Measurements from ENCODE around the gene TC2N.

TC2N gene

DNA sequence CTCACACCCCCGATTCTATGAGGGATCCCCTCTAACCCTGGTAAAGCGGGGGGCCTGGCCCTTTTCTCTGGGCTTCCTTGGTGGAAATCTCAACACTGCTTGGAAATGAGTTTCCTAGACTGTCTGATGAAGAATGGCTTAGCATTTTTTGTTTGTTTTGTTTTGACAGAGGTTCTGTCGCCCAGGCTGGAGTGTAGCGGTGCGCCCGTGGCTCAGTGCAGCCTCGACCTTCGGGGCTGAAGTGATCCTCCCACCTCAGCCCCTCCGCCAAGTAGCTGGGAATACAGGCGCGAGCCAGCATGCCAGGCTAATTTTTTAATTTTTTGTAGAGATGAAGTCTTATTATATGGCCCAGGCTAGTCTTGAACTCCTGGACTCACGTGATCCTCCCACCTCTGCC is 30.3 kb downstream of the TC2N start:
- Histone ChIP-seq H3K4me1 (ENCODE audit: insufficient read depth, low read length) (no peaks in the 10 kb centered on the region), H3K27me3 (ENCODE audit: insufficient read depth, low read length, poor library complexity) (no peaks in the 10 kb centered on the region), H3K9ac (ENCODE audit: low read depth, low read length) (no peak overlapping the region), H3K4me2 (ENCODE audit: insufficient read depth, low read length) (no peak overlapping the region), H3K36me3 (ENCODE audit: insufficient read depth, low read length) (no peaks in the 10 kb centered on the region), H3K27ac (ENCODE audit: low read length) (no peak overlapping the region), H4K20me1 (ENCODE audit: insufficient read depth, low read length) (no peaks in the 10 kb centered on the region), H3K4me3 (ENCODE audit: low read depth in 1 of 2, low read length in 2 of 2) (no peak overlapping the region), H3K79me2 (ENCODE audit: insufficient read depth, low read length) (no peaks in the 10 kb centered on the region), H3K9me3 (ENCODE audit: insufficient read depth, low read length, severe bottlenecking) (no peaks in the 10 kb centered on the region), H2AFZ (ENCODE audit: low read depth, low read length) (no peak overlapping the region)
- ATAC-seq (ENCODE audit: insufficient read depth, low read depth): no peak
- TF ChIP-seq, protein P1, sequence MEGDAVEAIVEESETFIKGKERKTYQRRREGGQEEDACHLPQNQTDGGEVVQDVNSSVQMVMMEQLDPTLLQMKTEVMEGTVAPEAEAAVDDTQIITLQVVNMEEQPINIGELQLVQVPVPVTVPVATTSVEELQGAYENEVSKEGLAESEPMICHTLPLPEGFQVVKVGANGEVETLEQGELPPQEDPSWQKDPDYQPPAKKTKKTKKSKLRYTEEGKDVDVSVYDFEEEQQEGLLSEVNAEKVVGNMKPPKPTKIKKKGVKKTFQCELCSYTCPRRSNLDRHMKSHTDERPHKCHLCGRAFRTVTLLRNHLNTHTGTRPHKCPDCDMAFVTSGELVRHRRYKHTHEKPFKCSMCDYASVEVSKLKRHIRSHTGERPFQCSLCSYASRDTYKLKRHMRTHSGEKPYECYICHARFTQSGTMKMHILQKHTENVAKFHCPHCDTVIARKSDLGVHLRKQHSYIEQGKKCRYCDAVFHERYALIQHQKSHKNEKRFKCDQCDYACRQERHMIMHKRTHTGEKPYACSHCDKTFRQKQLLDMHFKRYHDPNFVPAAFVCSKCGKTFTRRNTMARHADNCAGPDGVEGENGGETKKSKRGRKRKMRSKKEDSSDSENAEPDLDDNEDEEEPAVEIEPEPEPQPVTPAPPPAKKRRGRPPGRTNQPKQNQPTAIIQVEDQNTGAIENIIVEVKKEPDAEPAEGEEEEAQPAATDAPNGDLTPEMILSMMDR (IDR thresholded peaks at IDR 0.05; ENCODE audit: borderline replicate concordance, extremely low read depth, low read length, poor library complexity, severe bottlenecking): no peak
- no peak for TF ChIP-seq EZH2 (IDR thresholded peaks at IDR 0.05; ENCODE audit: borderline replicate concordance, low read depth, low read length, severe bottlenecking)
- DNase-seq: no peak

GRCh38 chr14:91835920-91836843 is 31.2 kb downstream of the TC2N start:
- Histone ChIP-seq H3K9ac (ENCODE audit: low read depth, low read length) (no peak overlapping the region), H3K4me2 (ENCODE audit: insufficient read depth, low read length) (no peak overlapping the region), H3K4me1 (ENCODE audit: insufficient read depth, low read length) (no peaks in the 10 kb centered on the region), H3K36me3 (ENCODE audit: insufficient read depth, low read length) (no peaks in the 10 kb centered on the region), H4K20me1 (ENCODE audit: insufficient read depth, low read length) (no peaks in the 10 kb centered on the region), H3K27me3 (ENCODE audit: insufficient read depth, low read length, poor library complexity) (no peaks in the 10 kb centered on the region), H3K9me3 (ENCODE audit: insufficient read depth, low read length, severe bottlenecking) (no peaks in the 10 kb centered on the region), H2AFZ (ENCODE audit: low read depth, low read length) (no peak overlapping the region), H3K27ac (ENCODE audit: low read length) (no peak overlapping the region), H3K4me3 (ENCODE audit: low read depth in 1 of 2, low read length in 2 of 2) (no peak overlapping the region), H3K79me2 (ENCODE audit: insufficient read depth, low read length) (no peaks in the 10 kb centered on the region)
- TF ChIP-seq, protein P1 (IDR thresholded peaks at IDR 0.05; ENCODE audit: borderline replicate concordance, extremely low read depth, low read length, poor library complexity, severe bottlenecking): no peak
- TF ChIP-seq EZH2 (IDR thresholded peaks at IDR 0.05; ENCODE audit: borderline replicate concordance, low read depth, low read length, severe bottlenecking): no peak
- DNase-seq (no peak), ATAC-seq (ENCODE audit: insufficient read depth, low read depth) (no peak)

GRCh38 chr14:91835197-91835919 is 32.0 kb downstream of the TC2N start:
- Histone ChIP-seq H3K27ac (ENCODE audit: low read length) (no peak overlapping the region), H3K79me2 (ENCODE audit: insufficient read depth, low read length) (no peaks in the 10 kb centered on the region), H3K4me1 (ENCODE audit: insufficient read depth, low read length) (no peaks in the 10 kb centered on the region), H3K9me3 (ENCODE audit: insufficient read depth, low read length, severe bottlenecking) (no peaks in the 10 kb centered on the region), H4K20me1 (ENCODE audit: insufficient read depth, low read length) (no peaks in the 10 kb centered on the region), H3K27me3 (ENCODE audit: insufficient read depth, low read length, poor library complexity) (no peaks in the 10 kb centered on the region), H3K4me3 (ENCODE audit: low read depth in 1 of 2, low read length in 2 of 2) (no peak overlapping the region), H2AFZ (ENCODE audit: low read depth, low read length) (no peak overlapping the region), H3K4me2 (ENCODE audit: insufficient read depth, low read length) (no peak overlapping the region), H3K9ac (ENCODE audit: low read depth, low read length) (no peak overlapping the region), H3K36me3 (ENCODE audit: insufficient read depth, low read length) (no peaks in the 10 kb centered on the region)
- TF ChIP-seq, protein P1 (IDR thresholded peaks at IDR 0.05; ENCODE audit: borderline replicate concordance, extremely low read depth, low read length, poor library complexity, severe bottlenecking): no peak
- no peak for TF ChIP-seq EZH2 (IDR thresholded peaks at IDR 0.05; ENCODE audit: borderline replicate concordance, low read depth, low read length, severe bottlenecking)
- ATAC-seq (ENCODE audit: insufficient read depth, low read depth): peak; percentile 64
- DNase-seq: no peak

All from DND-41 (cell line).